HEK293 (cell line): ENCODE data around the gene SPRED2.

Experiments used
- CTCF ChIA-PET: fragments of 350-600 bp; formaldehyde crosslinking; extraction: SDS; loops from one replicate; lab custom pipeline; 2021; ENCODE audit warnings: antibody characterized with exemption; lab: Yijun Ruan, JAX
- POLR2A ChIA-PET: fragments of 300-600 bp; formaldehyde crosslinking; extraction: SDS; loops from one replicate; lab custom pipeline; 2020; ENCODE audit warnings: antibody characterized with exemption, inconsistent platforms; lab: Yijun Ruan, JAX
- H3K27ac ChIP-seq: fragments of 200-500 bp; sonication (Bioruptor generic); 2 replicates; pipeline ENCODE4 v1.5.1; 2014; ENCODE audit warnings: low read depth, low read length, control low read depth, inconsistent platforms; ENCODE audit errors: extremely low read depth
- H3K36me3 ChIP-seq, 2 experiments: fragments of 200-500 bp in 1 of 2; sonication (Bioruptor generic) in 1 of 2; 1 replicate in 1 of 2; 2 replicates in 1 of 2; pipeline ENCODE4 v1.5.1; 2014 to 2017; ENCODE audit warnings: inconsistent platforms in 2 of 2, low read length in 2 of 2; ENCODE audit not compliant: control insufficient read depth in 2 of 2, insufficient read depth in 1 of 2
- H3K4me1 ChIP-seq: fragments of 200-500 bp; sonication (Bioruptor generic); 2 replicates; pipeline ENCODE4 v1.5.1; 2014; ENCODE audit warnings: mild to moderate bottlenecking, low read length, inconsistent platforms; ENCODE audit not compliant: control insufficient read depth, insufficient read depth
- H3K4me3 ChIP-seq: 2 replicates; pipeline ENCODE4 v1.5.1; 2011; ENCODE audit warnings: low read depth, mild to moderate bottlenecking, control low read depth, low read length, moderate library complexity
- H3K9me3 ChIP-seq: fragments of 200-500 bp; sonication (Bioruptor generic); 2 replicates; pipeline ENCODE4 v1.5.1; 2014; ENCODE audit warnings: low read depth, low read length, inconsistent platforms; ENCODE audit not compliant: control insufficient read depth, insufficient read depth
- BCL11B ChIP-seq: fragments of 450-650 bp; formaldehyde crosslinking; IDR thresholded peaks from 2 replicates; pipeline ENCODE4 v1.5.1; 2016; ENCODE audit warnings: low read depth, missing biosample characterization, missing genetic modification characterization
- EGR2 ChIP-seq: fragments of 450-650 bp; formaldehyde crosslinking; IDR thresholded peaks from 2 replicates; pipeline ENCODE4 v1.5.1; 2016; ENCODE audit warnings: low read depth, missing biosample characterization, missing genetic modification characterization
- GLI4 ChIP-seq: fragments of 450-650 bp; formaldehyde crosslinking; IDR thresholded peaks from 2 replicates; pipeline ENCODE4 v1.5.1; 2016; ENCODE audit warnings: missing biosample characterization, missing genetic modification characterization
- HOXA7 ChIP-seq: sonication (generic); formaldehyde crosslinking; IDR thresholded peaks from 2 replicates; pipeline ENCODE4 v1.8.1; 2022; ENCODE audit warnings: missing genetic modification reagents, borderline replicate concordance
- SALL2 ChIP-seq: fragments of 450-650 bp; formaldehyde crosslinking; IDR thresholded peaks from 2 replicates; pipeline ENCODE4 v1.5.0; 2017; ENCODE audit warnings: missing biosample characterization, mild to moderate bottlenecking, missing genetic modification characterization, borderline replicate concordance
- SCRT1 ChIP-seq: fragments of 450-650 bp; formaldehyde crosslinking; IDR thresholded peaks from 2 replicates; pipeline ENCODE4 v1.5.1; 2016; ENCODE audit warnings: missing biosample characterization, missing genetic modification characterization, borderline replicate concordance
- SP7 ChIP-seq: fragments of 450-650 bp; formaldehyde crosslinking; IDR thresholded peaks from 2 replicates; pipeline ENCODE4 v1.5.1; 2016; ENCODE audit warnings: missing biosample characterization, missing genetic modification characterization
- ZBTB6 ChIP-seq: fragments of 450-650 bp; formaldehyde crosslinking; IDR thresholded peaks from 2 replicates; pipeline ENCODE4 v1.5.1; 2017; ENCODE audit warnings: missing biosample characterization, missing genetic modification characterization
- ZBTB7A ChIP-seq: fragments of 450-650 bp; formaldehyde crosslinking; IDR thresholded peaks from 2 replicates; pipeline ENCODE4 v1.5.1; 2016; ENCODE audit warnings: low read depth, missing biosample characterization, missing genetic modification characterization
- ZBTB8A ChIP-seq: fragments of 450-650 bp; formaldehyde crosslinking; IDR thresholded peaks from 2 replicates; pipeline ENCODE4 v1.5.1; 2016; ENCODE audit warnings: missing biosample characterization, missing genetic modification characterization
- ZFP3 ChIP-seq: fragments of 450-650 bp; formaldehyde crosslinking; IDR thresholded peaks from 2 replicates; pipeline ENCODE4 v1.5.1; 2016; ENCODE audit warnings: low read depth, missing biosample characterization, missing genetic modification characterization
- ZNF133 ChIP-seq: fragments of 450-650 bp; formaldehyde crosslinking; IDR thresholded peaks from 2 replicates; pipeline ENCODE4 v1.5.1; 2016; ENCODE audit warnings: missing biosample characterization, missing genetic modification characterization
- ZNF140 ChIP-seq: fragments of 450-650 bp; formaldehyde crosslinking; IDR thresholded peaks from 2 replicates; pipeline ENCODE4 v1.5.1; 2016; ENCODE audit warnings: missing biosample characterization, missing genetic modification characterization
- ZNF157 ChIP-seq: fragments of 450-650 bp; formaldehyde crosslinking; IDR thresholded peaks from 2 replicates; pipeline ENCODE4 v1.5.1; 2016; ENCODE audit warnings: missing biosample characterization, missing genetic modification characterization
- ZNF174 ChIP-seq: fragments of 450-650 bp; formaldehyde crosslinking; IDR thresholded peaks from 2 replicates; pipeline ENCODE4 v1.5.0; 2017; ENCODE audit warnings: missing biosample characterization, mild to moderate bottlenecking, missing genetic modification characterization
- ZNF175 ChIP-seq: fragments of 450-650 bp; formaldehyde crosslinking; IDR thresholded peaks from 2 replicates; pipeline ENCODE4 v1.5.1; 2016; ENCODE audit warnings: missing biosample characterization, missing genetic modification characterization
- ZNF202 ChIP-seq: fragments of 450-650 bp; formaldehyde crosslinking; IDR thresholded peaks from 2 replicates; pipeline ENCODE4 v1.5.1; 2016; ENCODE audit warnings: missing biosample characterization, missing genetic modification characterization, borderline replicate concordance
- ZNF214 ChIP-seq: fragments of 450-650 bp; formaldehyde crosslinking; IDR thresholded peaks from 2 replicates; pipeline ENCODE4 v1.5.1; 2017; ENCODE audit warnings: missing biosample characterization, mild to moderate bottlenecking, missing genetic modification characterization, borderline replicate concordance
- ZNF266 ChIP-seq: fragments of 450-650 bp; formaldehyde crosslinking; IDR thresholded peaks from 2 replicates; pipeline ENCODE4 v1.5.1; 2016; ENCODE audit warnings: missing biosample characterization, missing genetic modification characterization, low read depth
- ZNF398 ChIP-seq: fragments of 450-650 bp; formaldehyde crosslinking; IDR thresholded peaks from 2 replicates; pipeline ENCODE4 v1.5.1; 2017; ENCODE audit warnings: missing biosample characterization, missing genetic modification characterization
- ZNF416 ChIP-seq: fragments of 450-650 bp; formaldehyde crosslinking; IDR thresholded peaks from 2 replicates; pipeline ENCODE4 v1.5.1; 2016; ENCODE audit warnings: missing biosample characterization, missing genetic modification characterization
- ZNF473 ChIP-seq: fragments of 450-650 bp; formaldehyde crosslinking; IDR thresholded peaks from 2 replicates; pipeline ENCODE4 v1.5.1; 2017; ENCODE audit warnings: missing biosample characterization, missing genetic modification characterization
- ZNF510 ChIP-seq: fragments of 450-650 bp; formaldehyde crosslinking; IDR thresholded peaks from 2 replicates; pipeline ENCODE4 v1.5.1; 2018; ENCODE audit warnings: mild to moderate bottlenecking, missing genetic modification characterization, missing biosample characterization; ENCODE audit not compliant: insufficient replicate concordance
- ZNF521 ChIP-seq: fragments of 450-650 bp; formaldehyde crosslinking; IDR thresholded peaks from 2 replicates; pipeline ENCODE4 v1.5.1; 2017; ENCODE audit warnings: missing biosample characterization, mild to moderate bottlenecking, missing genetic modification characterization
- ZNF610 ChIP-seq: fragments of 450-650 bp; formaldehyde crosslinking; IDR thresholded peaks from 2 replicates; pipeline ENCODE4 v1.5.1; 2016; ENCODE audit warnings: missing biosample characterization, missing genetic modification characterization, borderline replicate concordance
- ZNF621 ChIP-seq: fragments of 450-650 bp; formaldehyde crosslinking; IDR thresholded peaks from 2 replicates; pipeline ENCODE4 v1.5.1; 2017; ENCODE audit warnings: missing biosample characterization, missing genetic modification characterization
- ZNF654 ChIP-seq: fragments of 450-650 bp; formaldehyde crosslinking; IDR thresholded peaks from 2 replicates; pipeline ENCODE4 v1.5.1; 2016; ENCODE audit warnings: low read depth, missing biosample characterization, missing genetic modification characterization
- ZNF660 ChIP-seq: fragments of 450-650 bp; IDR thresholded peaks from 2 replicates; pipeline ENCODE4 v1.5.1; 2018; ENCODE audit warnings: missing biosample characterization, mild to moderate bottlenecking, missing genetic modification characterization
- ZNF677 ChIP-seq: fragments of 450-650 bp; IDR thresholded peaks from 2 replicates; pipeline ENCODE4 v1.5.0; 2018; ENCODE audit warnings: missing biosample characterization, mild to moderate bottlenecking, missing genetic modification characterization, moderate library complexity
- ZNF707 ChIP-seq: fragments of 450-650 bp; formaldehyde crosslinking; IDR thresholded peaks from 2 replicates; pipeline ENCODE4 v1.5.1; 2016; ENCODE audit warnings: missing biosample characterization, missing genetic modification characterization
- ZNF791 ChIP-seq: fragments of 450-650 bp; formaldehyde crosslinking; IDR thresholded peaks from 2 replicates; pipeline ENCODE4 v1.5.1; 2016; ENCODE audit warnings: missing biosample characterization, missing genetic modification characterization
- TF ChIP-seq, protein P1 (sequence below): fragments of 450-650 bp; formaldehyde crosslinking; IDR thresholded peaks from 2 replicates; pipeline ENCODE4 v1.5.1; 2016; ENCODE audit warnings: missing biosample characterization, missing genetic modification characterization

SPRED2 gene

GRCh38 chr2:65425276-65425675 lies 7.1 kb downstream of the SPRED2 start:
- POLR2A ChIA-PET, result no interaction called here
- TF ChIP-seq ZNF398 (tag by site-specific recombination), result no peak
- no peak for TF ChIP-seq ZNF660 (tag by site-specific recombination)
- no peak for TF ChIP-seq ZNF621 (tag by site-specific recombination)
- no peak for TF ChIP-seq EGR2 (tag by site-specific recombination)
- TF ChIP-seq ZNF202 (tag by site-specific recombination), result no peak
- TF ChIP-seq SP7 (tag by site-specific recombination), result no peak
- TF ChIP-seq ZNF707, result no peak
- TF ChIP-seq ZNF654 (tag by site-specific recombination), result no peak
- TF ChIP-seq GLI4, result no peak
- TF ChIP-seq ZBTB6 (tag by site-specific recombination), result no peak
- TF ChIP-seq ZNF157, result no peak
- TF ChIP-seq ZNF266 (tag by site-specific recombination), result no peak
- TF ChIP-seq ZNF175, result no peak
- no peak for TF ChIP-seq ZNF140 (tag by site-specific recombination)
- TF ChIP-seq ZNF416, result no peak
- no peak for TF ChIP-seq ZNF133 (tag by site-specific recombination)
- TF ChIP-seq, all 188 proteins: peak for 0
- H3K27ac ChIP-seq, result no peak overlapping the region
- H3K4me1 ChIP-seq, result peaks cover 21% of the 10 kb centered on the region
- H3K9me3 ChIP-seq, result no peaks in the 10 kb centered on the region
- H3K36me3 ChIP-seq, result no peaks in the 10 kb centered on the region
- no peak overlapping the region for H3K4me3 ChIP-seq
- CTCF ChIA-PET, result no interaction called here

GRCh38 chr2:65424391-65424790 lies 8.0 kb downstream of the SPRED2 start:
- TF ChIP-seq ZNF473 (tag by site-specific recombination) (no peak), HOXA7 (no peak), ZNF174 (tag by site-specific recombination) (no peak), ZNF521 (no peak), ZNF791 (tag by site-specific recombination) (no peak), ZNF610 (tag by site-specific recombination) (no peak), BCL11B (tag by site-specific recombination) (no peak), SCRT1 (tag by site-specific recombination) (no peak), ZNF677 (tag by site-specific recombination) (no peak), ZBTB8A (no peak), ZNF510 (tag by site-specific recombination) (no peak), ZBTB7A (tag by site-specific recombination) (no peak), ZFP3 (tag by site-specific recombination) (no peak), ZNF214 (tag by site-specific recombination) (no peak), SALL2 (tag by site-specific recombination) (no peak)
- TF ChIP-seq, protein P1, sequence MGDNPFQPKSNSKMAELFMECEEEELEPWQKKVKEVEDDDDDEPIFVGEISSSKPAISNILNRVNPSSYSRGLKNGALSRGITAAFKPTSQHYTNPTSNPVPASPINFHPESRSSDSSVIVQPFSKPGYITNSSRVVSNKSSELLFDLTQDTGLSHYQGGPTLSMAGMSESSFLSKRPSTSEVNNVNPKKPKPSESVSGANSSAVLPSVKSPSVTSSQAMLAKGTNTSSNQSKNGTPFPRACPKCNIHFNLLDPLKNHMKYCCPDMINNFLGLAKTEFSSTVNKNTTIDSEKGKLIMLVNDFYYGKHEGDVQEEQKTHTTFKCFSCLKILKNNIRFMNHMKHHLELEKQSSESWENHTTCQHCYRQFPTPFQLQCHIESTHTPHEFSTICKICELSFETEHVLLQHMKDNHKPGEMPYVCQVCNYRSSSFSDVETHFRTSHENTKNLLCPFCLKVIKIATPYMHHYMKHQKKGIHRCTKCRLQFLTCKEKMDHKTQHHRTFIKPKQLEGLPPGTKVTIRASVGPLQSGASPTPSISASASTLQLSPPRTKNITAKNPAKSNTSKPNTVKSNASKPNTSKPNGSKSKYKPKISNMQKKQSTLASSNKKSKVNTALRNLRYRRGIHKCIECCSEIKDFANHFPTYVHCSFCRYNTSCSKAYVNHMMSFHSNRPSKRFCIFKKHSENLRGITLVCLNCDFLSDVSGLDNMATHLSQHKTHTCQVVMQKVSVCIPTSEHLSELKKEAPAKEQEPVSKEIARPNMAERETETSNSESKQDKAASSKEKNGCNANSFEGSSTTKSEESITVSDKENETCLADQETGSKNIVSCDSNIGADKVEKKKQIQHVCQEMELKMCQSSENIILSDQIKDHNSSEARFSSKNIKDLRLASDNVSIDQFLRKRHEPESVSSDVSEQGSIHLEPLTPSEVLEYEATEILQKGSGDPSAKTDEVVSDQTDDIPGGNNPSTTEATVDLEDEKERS (tag by site-specific recombination), result no peak
- Histone ChIP-seq H3K27ac (no peak overlapping the region), H3K4me1 (peaks cover 16% of the 10 kb centered on the region), H3K36me3 (no peaks in the 10 kb centered on the region), H3K4me3 (no peak overlapping the region), H3K9me3 (no peaks in the 10 kb centered on the region)
- ChIA-PET CTCF (no interaction called here), POLR2A (no interaction called here)
